ENCODE measurements around the gene MEGF9. TPM values are rescaled to one million over a fixed set of nuclear protein-coding genes. Genes with fewer than 3 reads are reported as not detected.
A peak's percentile ranks its signal among the peaks of the same experiment; 100 is the strongest.

MEGF9 gene
- total and polyA plus RNA-seq, 9 donors = 6.3 to 12.8 (median 7.2) TPM

DNA sequence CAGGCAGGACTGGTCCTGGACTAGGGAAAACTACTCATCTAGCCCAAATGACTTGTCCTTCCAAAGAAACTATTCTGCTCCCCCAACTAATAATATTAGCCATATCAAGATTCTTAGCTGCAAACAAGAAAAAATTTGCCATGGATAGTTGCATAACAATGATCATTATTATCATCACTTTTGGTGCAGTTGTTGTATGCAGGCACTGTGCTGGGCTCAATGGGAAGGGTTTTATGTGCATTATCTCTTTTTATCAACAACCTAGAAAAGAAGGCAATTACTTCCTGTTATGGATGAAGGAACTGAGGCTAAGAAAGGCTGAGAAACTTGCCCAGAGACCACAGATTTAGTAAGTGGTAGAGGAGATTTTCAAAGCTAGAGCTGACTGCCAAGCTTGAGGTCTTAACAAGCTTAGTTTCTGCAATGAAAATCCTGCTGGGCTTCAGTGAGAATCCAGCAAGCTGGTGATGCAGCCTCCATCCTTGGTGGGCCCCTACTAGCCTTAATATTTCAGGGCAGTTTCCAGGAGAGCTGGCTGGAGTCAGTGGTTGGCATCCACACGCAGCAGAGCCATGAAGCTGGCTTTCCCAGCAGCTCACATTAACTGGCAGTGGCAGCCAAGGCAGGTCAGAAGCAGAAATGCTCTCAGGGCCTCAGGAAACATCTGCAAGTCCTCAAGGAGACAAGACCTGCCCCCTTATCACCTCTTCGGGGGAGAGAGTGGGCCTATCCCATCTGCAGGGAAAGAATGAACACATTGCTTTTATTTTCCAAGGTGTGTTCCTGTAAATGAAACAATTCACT, 20.5 kb upstream of the MEGF9 start:
- peaks cover 13% of the 10 kb centered on the region for H3K4me1 ChIP-seq (ENCODE audit: control insufficient read depth, insufficient read depth, low read length)
- WGBS (ENCODE audit: insufficient coverage) = 39% methylated on average over 2 of the region's 2 CpGs
- H3K36me3 ChIP-seq (ENCODE audit: control insufficient read depth, insufficient read depth, low read length) = no peaks in the 10 kb centered on the region

DNA sequence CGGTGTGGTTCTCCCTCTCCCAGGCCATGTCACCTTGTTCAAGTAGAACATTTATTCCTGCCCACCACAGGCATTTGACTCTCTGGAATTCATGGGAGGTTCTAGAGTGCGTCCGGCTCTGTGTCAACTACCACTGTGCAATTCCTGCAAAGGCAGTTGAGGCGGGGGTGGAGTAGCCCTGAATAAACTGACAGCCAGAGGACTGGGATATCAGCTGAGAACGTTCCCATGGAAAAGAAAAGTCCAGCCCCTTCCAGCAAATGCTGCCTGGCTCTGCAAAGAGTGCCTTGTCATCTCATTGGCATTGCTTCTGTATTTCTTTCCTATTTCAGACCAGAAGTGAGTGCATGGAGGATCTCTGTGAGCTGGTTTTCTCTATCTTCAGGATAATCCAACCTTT, 18.9 kb upstream of the MEGF9 start:
- Histone ChIP-seq H3K36me3 (ENCODE audit: control insufficient read depth, insufficient read depth, low read length) (no peaks in the 10 kb centered on the region), H3K4me3 (ENCODE audit: low read length) (no peak overlapping the region), H3K27ac (ENCODE audit: low read length) (no peak overlapping the region), H3K27me3 (ENCODE audit: control insufficient read depth, insufficient read depth, low read length) (no peaks in the 10 kb centered on the region), H3K9me3 (replicated peaks; ENCODE audit: control insufficient read depth, low read depth, low read length) (no peaks in the 10 kb centered on the region), H3K4me1 (ENCODE audit: control insufficient read depth, insufficient read depth, low read length) (peaks cover 15% of the 10 kb centered on the region)
- 89% methylated on average over 3 of the region's 5 CpGs for WGBS (ENCODE audit: insufficient coverage)
- no peak for DNase-seq

More for the DNA sequence above, 20.5 kb upstream of the MEGF9 start:
- Histone ChIP-seq H3K4me3 (ENCODE audit: low read length) (no peak overlapping the region), H3K9me3 (replicated peaks; ENCODE audit: control insufficient read depth, low read depth, low read length) (no peaks in the 10 kb centered on the region), H3K27ac (ENCODE audit: low read length) (no peak overlapping the region), H3K27me3 (ENCODE audit: control insufficient read depth, insufficient read depth, low read length) (no peaks in the 10 kb centered on the region)
- no peak for DNase-seq

DNA sequence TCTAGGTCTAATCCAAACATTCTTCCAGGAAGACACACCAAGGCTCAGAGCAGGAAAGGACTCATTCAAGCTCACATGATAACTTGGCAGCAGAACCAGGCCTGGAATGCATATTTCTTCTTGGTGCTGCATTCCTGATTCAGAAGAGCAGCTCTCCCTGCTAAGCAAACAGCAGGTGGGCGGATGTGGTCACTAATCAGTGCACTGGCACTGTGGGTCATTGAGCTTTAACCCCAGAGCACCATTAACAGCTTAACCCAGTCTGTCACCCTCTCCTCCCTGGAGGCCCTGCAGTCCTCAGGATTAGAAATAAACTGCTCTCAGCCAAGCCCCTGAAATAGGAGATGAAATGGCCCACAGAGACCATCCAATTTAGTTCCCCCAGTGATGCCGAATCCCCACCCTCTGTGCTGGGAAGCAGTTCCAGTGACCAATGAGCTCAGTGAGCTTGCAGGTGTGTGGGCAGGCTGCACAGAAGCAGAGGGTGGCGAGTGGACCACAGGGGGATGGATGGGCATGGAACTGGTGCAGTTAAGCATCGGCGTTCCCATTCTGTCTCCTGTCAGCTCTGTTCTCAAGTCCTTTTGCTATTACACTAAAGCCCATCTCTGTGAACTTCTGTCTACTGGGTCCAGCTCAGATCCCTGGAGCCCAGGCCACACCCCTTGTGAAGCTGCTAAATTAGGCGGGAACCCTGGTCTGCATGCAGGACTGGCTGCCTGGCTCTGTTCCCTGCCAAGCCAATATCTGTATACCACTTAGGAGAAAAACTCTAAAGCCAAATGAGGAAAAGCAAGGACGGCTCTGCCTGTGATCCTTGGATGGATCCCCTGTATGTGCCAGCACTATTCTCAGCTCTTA, 16.6 kb upstream of the MEGF9 start:
- peak; percentile 37 for DNase-seq
- Histone ChIP-seq H3K27me3 (ENCODE audit: control insufficient read depth, insufficient read depth, low read length) (no peaks in the 10 kb centered on the region), H3K4me3 (ENCODE audit: low read length) (no peak overlapping the region), H3K4me1 (ENCODE audit: control insufficient read depth, insufficient read depth, low read length) (peaks cover 15% of the 10 kb centered on the region), H3K36me3 (ENCODE audit: control insufficient read depth, insufficient read depth, low read length) (no peaks in the 10 kb centered on the region), H3K9me3 (replicated peaks; ENCODE audit: control insufficient read depth, low read depth, low read length) (no peaks in the 10 kb centered on the region), H3K27ac (ENCODE audit: low read length) (no peak overlapping the region)
- WGBS (ENCODE audit: insufficient coverage) = 51% methylated on average over 6 of the region's 7 CpGs

DNA sequence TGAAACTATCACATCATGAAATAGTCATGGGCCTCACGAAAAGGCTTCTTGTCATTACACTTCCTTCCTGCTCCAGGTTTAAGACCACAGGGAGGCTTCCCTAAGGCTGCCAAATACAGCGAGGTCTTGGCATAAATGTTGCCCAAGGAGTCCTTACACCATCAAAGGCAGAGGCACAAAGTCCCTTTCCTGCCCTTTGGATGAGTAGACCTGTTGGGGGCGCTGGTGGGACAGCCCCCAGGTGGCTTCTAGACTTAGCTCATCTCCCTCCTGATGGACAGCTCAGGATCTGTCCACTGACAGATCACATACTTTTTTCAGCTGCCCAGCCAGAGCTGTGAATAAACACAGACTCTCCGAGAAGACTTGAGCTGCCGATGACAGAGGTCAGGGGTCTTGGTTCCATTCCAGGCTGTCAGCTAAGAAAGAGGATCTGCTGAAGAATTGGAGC, 15.5 kb upstream of the MEGF9 start:
- no peak for DNase-seq
- Histone ChIP-seq H3K4me1 (ENCODE audit: control insufficient read depth, insufficient read depth, low read length) (peaks cover 15% of the 10 kb centered on the region), H3K36me3 (ENCODE audit: control insufficient read depth, insufficient read depth, low read length) (no peaks in the 10 kb centered on the region), H3K4me3 (ENCODE audit: low read length) (no peak overlapping the region), H3K9me3 (replicated peaks; ENCODE audit: control insufficient read depth, low read depth, low read length) (no peaks in the 10 kb centered on the region), H3K27ac (ENCODE audit: low read length) (no peak overlapping the region), H3K27me3 (ENCODE audit: control insufficient read depth, insufficient read depth, low read length) (no peaks in the 10 kb centered on the region)
- 39% methylated on average over 3 of the region's 5 CpGs for WGBS (ENCODE audit: insufficient coverage)

DNA sequence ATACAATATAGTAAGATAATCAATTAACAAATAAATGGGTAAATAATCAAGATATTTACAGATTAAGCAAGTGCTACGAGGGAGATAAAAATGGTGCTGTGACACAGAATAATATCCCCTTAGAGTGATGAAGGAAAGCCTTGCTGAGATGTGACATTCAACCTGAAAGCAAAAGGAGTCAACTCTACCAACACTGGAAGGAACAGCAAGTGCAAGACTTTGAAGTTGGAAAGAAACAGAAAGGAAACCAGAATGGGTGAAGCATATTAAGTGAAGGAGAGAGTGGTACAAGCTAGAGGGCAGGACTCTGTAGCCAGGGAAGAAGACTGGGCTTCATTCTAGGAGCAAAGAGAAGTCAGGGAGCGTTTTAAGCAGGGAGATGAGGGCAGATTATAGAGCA, 12.2 kb upstream of the MEGF9 start:
- 53% methylated on average over 1 of the region's 2 CpGs for WGBS (ENCODE audit: insufficient coverage)
- Histone ChIP-seq H3K27me3 (ENCODE audit: control insufficient read depth, insufficient read depth, low read length) (no peaks in the 10 kb centered on the region), H3K9me3 (replicated peaks; ENCODE audit: control insufficient read depth, low read depth, low read length) (no peaks in the 10 kb centered on the region), H3K4me3 (ENCODE audit: low read length) (no peak overlapping the region), H3K27ac (ENCODE audit: low read length) (no peak overlapping the region), H3K36me3 (ENCODE audit: control insufficient read depth, insufficient read depth, low read length) (no peaks in the 10 kb centered on the region), H3K4me1 (ENCODE audit: control insufficient read depth, insufficient read depth, low read length) (peaks cover 14% of the 10 kb centered on the region)
- DNase-seq = no peak

DNA sequence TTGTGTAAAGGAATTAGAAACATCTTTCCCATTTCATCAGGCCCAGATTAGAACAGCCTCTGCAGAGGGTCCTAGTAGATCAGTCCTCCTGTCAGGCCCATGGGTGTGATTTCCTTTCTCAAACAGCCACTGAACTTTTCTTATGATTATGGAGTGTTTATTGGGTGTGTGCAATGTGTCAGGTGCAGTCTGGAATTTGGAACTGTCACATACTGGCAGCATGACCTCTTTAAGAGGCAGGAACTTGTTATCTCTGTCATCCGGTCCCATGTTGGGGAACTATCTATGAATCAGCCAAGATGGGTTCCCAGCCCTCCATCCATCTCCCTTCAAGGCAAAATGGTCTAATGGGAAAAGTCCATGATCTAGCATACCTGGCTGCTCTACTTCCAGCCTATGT, 11.6 kb upstream of the MEGF9 start:
- H3K36me3 ChIP-seq (ENCODE audit: control insufficient read depth, insufficient read depth, low read length) = no peaks in the 10 kb centered on the region
- DNase-seq = no peak
- H3K4me3 ChIP-seq (ENCODE audit: low read length) = no peak overlapping the region
- no peaks in the 10 kb centered on the region for H3K27me3 ChIP-seq (ENCODE audit: control insufficient read depth, insufficient read depth, low read length)
- H3K9me3 ChIP-seq (replicated peaks; ENCODE audit: control insufficient read depth, low read depth, low read length) = no peaks in the 10 kb centered on the region
- H3K4me1 ChIP-seq (ENCODE audit: control insufficient read depth, insufficient read depth, low read length) = peaks cover 8% of the 10 kb centered on the region
- H3K27ac ChIP-seq (ENCODE audit: low read length) = no peak overlapping the region
- no CpG with 5 or more reads among the region's 1 CpG for WGBS (ENCODE audit: insufficient coverage)

DNA sequence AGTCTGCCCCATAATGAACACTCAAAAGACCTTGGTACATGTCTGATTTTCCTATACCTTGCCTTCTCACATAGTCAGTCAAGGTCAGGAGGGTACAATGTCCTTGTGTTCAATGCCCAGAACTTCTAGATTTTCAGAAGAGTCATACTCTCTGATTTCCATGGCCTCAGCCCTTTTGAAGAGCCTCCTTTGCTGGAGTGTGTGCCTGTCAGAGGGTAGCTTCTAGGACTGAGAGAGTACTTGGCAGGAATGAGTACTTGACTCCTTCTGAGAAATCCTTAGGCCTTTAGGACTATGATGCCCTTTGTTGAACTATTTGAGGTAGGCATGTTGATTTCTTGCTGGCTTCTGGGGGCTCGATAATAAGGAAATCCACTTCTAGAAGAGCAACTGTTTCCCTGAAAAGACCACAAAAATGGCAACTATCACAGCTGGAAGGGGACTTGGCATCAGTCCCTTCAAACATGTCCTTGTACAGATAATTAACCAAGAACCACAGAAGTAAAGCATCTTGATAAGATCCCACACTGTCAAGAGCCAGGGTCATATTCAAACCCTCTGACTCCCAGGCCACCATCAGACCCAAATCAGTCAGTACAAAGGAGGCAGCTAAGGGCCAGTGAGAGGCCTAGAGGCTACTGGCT, 10.6 kb upstream of the MEGF9 start:
- Histone ChIP-seq H3K27me3 (ENCODE audit: control insufficient read depth, insufficient read depth, low read length) (no peaks in the 10 kb centered on the region), H3K4me1 (ENCODE audit: control insufficient read depth, insufficient read depth, low read length) (peaks cover 3% of the 10 kb centered on the region), H3K36me3 (ENCODE audit: control insufficient read depth, insufficient read depth, low read length) (no peaks in the 10 kb centered on the region), H3K9me3 (replicated peaks; ENCODE audit: control insufficient read depth, low read depth, low read length) (no peaks in the 10 kb centered on the region), H3K4me3 (ENCODE audit: low read length) (no peak overlapping the region), H3K27ac (ENCODE audit: low read length) (no peak overlapping the region)
- DNase-seq = no peak
- 83% methylated on average over 1 of the region's 1 CpG for WGBS (ENCODE audit: insufficient coverage)

DNA sequence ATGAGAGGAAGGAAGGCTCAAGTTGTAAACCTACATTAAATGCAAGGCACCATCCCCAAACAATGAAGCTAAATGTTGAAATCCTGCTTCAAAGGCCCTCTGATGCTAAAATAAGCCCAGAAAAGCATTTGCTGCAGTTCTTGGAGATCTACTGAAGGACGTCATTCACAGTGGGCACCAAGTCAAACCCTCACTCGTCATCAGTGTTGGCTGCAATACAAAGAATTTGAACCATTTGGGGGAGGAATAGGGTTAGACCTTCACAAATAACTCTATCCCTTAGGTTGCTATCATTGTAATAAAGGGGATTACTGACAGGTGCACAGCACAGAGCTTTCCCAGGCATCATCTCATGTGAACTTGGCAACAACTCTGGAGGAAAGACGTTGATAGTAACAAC, 9.3 kb upstream of the MEGF9 start:
- Histone ChIP-seq H3K4me1 (ENCODE audit: control insufficient read depth, insufficient read depth, low read length) (no peaks in the 10 kb centered on the region), H3K9me3 (replicated peaks; ENCODE audit: control insufficient read depth, low read depth, low read length) (no peaks in the 10 kb centered on the region), H3K27ac (ENCODE audit: low read length) (no peak overlapping the region), H3K27me3 (ENCODE audit: control insufficient read depth, insufficient read depth, low read length) (no peaks in the 10 kb centered on the region), H3K36me3 (ENCODE audit: control insufficient read depth, insufficient read depth, low read length) (no peaks in the 10 kb centered on the region), H3K4me3 (ENCODE audit: low read length) (no peak overlapping the region)
- no CpG with 5 or more reads among the region's 3 CpGs for WGBS (ENCODE audit: insufficient coverage)
- DNase-seq = no peak

DNA sequence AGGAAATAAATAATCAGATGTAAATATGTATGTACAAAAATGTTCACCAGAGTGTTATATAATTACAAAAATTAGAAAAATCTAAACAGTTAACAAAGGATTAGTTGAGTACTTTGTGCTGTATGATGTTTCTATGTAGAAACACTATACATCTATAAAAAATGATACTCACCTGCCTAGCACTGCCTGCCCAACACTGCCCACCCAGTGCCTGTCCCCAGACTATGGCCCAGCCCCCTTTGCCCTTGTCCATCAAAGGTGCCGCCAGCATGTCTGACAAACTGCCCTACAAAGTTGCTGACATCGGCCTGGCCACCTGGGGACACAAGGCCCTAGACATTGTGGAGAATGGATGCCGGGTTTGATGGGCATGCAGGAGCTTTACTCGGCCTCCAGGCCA, 6.1 kb upstream of the MEGF9 start:
- no peak overlapping the region for H3K4me3 ChIP-seq (ENCODE audit: low read length)
- DNase-seq = no peak
- H3K27me3 ChIP-seq (ENCODE audit: control insufficient read depth, insufficient read depth, low read length) = no peaks in the 10 kb centered on the region
- H3K9me3 ChIP-seq (replicated peaks; ENCODE audit: control insufficient read depth, low read depth, low read length) = no peaks in the 10 kb centered on the region
- 94% methylated on average over 4 of the region's 4 CpGs for WGBS (ENCODE audit: insufficient coverage)
- peaks cover 3% of the 10 kb centered on the region for H3K4me1 ChIP-seq (ENCODE audit: control insufficient read depth, insufficient read depth, low read length)
- H3K27ac ChIP-seq (ENCODE audit: low read length) = no peak overlapping the region
- no peaks in the 10 kb centered on the region for H3K36me3 ChIP-seq (ENCODE audit: control insufficient read depth, insufficient read depth, low read length)

DNA sequence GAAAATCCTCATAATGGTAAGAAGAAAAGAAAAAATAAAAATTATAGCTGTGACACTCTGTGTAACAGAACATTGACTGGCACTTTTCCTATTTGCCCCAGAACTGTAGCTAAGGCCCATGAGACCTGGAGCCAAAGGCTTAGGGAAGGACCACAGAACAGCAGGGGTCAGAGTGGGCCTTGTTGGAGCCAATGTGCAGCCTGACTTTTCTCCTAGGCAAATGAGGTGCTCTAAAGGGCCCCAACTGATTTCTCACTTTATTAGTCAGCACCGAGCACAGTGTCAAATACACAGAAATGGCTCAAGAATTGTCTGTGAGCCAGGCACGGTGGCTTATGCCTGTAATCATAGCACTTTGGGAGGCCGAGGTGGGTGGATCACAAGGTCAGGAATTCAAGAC, 4.0 kb upstream of the MEGF9 start:
- no peaks in the 10 kb centered on the region for H3K27me3 ChIP-seq (ENCODE audit: control insufficient read depth, insufficient read depth, low read length)
- WGBS (ENCODE audit: insufficient coverage) = 84% methylated on average over 3 of the region's 3 CpGs

More for the DNA sequence above, 4.0 kb upstream of the MEGF9 start:
- H3K4me1 ChIP-seq (ENCODE audit: control insufficient read depth, insufficient read depth, low read length) = peaks cover 13% of the 10 kb centered on the region
- no peak overlapping the region for H3K27ac ChIP-seq (ENCODE audit: low read length)
- DNase-seq = no peak
- no peaks in the 10 kb centered on the region for H3K36me3 ChIP-seq (ENCODE audit: control insufficient read depth, insufficient read depth, low read length)
- no peaks in the 10 kb centered on the region for H3K9me3 ChIP-seq (replicated peaks; ENCODE audit: control insufficient read depth, low read depth, low read length)
- no peak overlapping the region for H3K4me3 ChIP-seq (ENCODE audit: low read length)
